RKO (cell line): Measurements from ENCODE around the gene NCBP3.
"Not testable (repeated sequence)": the region's sequence is repeated elsewhere in the genome, so short reads cannot be mapped to it uniquely, and the experiment has no call there.

Experiments
- DNase-seq: peaks from one replicate; pipeline ENCODE4 v3.0.0-alpha.2; 2016; ENCODE audit warnings: low spot score

Gene NCBP3

DNA sequence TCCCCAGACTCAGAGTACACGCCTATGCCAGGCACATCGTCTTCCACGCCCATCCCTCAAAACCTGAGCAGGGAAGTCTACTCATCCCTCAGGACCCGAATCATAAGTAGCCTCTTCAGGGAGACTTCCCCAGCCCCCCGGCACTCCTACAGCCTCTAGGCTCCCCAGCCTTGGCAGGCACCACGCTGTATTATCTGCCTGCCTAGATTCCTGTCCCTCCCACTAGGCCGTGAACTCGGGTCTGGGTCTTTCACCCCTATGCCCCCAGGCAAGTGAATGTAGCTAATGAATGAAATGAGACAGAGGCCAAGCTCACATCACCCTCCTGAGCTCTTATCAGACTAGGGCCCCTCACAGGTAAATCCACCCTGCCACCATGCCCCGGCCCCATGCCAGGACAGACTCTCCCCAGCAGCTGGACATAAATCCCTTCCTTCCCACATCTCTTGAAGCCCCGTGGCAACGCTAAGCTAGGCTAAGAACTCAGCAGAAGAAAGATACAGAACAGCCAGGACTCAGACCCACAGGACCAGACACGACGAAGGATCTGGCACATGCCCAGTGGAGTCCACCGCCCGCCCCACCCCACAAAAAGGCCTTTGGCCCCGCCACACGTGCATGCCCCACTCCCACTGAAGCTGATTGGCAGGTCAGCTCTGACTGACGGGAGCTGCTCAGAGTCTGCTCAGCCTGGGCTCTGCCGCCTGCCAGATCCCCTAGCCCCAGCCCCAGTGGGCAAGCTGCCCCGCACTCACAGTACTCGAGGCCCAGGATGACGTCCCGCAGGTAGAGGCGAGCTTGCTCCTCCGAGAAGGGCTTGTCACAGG lies 33.8 kb upstream of the NCBP3 start:
- DNase-seq = no peak

DNA sequence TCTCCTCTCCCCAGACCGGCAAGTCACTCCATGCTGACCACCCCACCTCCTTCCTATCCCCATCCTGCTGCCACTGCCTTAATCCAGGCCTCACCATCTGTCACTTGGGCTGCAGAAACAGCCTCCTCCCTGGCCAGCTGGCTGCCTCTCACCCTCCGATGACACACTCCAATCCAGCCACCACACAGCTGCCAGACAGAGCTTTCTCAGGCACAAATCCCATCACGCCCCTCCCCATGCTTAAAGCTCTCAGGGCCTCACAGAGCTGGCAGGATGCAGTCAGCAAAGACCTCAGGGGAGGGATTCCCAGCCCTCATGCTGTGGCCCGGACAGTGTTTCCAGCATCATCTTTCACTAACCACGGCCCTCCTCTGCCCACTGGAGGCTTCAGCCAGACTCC lies 33.1 kb upstream of the NCBP3 start:
- DNase-seq = no peak

DNA sequence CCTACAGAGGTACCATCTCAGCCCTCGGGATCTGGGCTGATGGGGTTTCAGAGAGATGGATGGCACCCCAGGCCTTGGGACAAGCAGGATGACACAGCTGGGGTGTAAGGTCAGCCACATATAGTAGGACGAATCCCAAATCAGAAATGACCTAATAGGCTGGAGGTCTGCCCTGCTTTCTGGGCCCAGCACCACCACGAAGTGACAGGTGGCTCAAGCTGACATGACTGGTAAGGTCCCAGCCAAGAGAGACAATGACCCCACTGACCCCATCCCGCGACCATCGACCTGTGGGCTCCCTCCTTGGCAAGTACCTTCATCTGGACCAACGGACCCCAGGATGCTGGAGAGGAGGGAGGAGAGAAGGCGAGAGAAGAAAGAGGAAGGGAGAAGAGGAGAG lies 31.2 kb upstream of the NCBP3 start:
- no peak for DNase-seq

DNA sequence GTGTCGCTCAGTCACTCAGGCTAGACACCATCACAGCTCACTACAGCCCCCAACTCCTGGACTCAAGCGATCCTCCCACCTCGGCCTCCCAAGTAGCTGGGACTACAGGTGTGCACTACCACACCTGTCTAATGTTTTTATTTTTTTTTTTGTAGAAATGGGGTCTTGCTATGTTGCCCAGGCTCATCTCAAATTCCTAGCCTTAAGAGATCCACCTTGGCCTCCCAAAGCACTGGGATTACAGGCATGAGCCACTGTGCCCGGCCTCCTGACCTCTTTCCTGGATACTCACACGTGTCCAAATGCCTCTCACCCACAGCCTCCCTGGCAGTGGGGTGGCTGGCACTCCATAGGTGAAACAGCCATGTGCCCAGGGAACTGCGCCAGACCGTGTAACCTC lies 29.3 kb upstream of the NCBP3 start:
- no peak for DNase-seq

DNA sequence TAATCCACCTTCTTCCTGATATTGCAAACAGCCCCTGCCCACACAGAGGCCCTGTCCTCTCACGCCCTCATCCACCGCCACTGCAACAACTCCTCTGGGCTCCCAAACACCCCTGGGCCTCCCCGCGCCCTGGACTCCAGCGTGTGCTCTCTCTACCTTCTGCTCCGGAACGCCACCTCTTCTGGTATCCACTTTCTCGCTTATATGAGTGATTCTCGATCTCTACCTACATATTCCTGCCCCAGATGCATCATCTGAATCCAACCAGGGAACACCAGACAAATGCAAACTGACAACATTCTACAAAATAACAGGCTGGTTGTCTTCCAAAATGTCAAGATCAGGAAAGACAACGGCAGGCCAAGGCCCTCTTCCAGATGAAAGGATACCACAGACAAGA lies 27.8 kb upstream of the NCBP3 start:
- no peak for DNase-seq

DNA sequence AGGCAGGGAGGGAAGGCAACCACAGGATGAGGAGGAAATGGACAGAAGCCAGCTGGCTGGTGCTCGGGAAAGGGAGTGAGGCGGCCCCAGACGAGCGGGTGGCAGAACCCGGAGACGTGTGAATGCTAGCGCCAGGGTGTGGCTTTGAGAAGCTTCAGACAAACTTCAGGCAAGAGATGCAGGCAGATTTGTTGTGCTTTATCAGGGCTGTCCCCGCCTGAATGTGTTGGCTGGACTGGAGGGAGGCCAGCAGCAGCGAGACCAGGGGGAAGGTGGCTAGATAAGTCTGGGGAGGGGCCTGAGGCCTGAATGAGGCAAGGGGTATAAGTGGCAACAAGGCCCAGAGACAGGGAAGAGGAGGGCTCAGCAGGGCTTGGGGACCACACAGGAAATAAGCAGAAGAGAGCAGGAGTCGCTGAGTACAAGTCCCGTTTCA lies 24.8 kb upstream of the NCBP3 start:
- no peak for DNase-seq

DNA sequence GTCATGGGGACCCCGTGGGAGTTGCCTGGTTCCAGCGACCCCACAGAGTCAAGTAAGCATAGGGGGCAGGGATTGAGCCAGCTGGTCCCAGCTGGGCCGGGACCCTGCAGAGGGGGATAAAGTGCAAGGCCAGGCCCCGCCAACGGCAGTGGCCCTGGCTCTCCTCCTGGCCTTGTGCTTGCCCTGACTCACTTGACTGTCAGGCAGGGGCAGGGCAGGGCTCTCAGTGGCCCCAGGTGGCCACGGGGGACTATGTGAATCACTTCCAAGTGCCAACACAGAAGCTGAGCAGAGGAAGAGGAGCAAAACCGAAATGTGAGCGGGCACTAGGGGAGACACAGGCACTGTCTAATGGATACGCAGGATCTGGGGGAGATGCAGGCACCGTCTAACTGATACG lies 21.6 kb upstream of the NCBP3 start:
- no peak for DNase-seq

DNA sequence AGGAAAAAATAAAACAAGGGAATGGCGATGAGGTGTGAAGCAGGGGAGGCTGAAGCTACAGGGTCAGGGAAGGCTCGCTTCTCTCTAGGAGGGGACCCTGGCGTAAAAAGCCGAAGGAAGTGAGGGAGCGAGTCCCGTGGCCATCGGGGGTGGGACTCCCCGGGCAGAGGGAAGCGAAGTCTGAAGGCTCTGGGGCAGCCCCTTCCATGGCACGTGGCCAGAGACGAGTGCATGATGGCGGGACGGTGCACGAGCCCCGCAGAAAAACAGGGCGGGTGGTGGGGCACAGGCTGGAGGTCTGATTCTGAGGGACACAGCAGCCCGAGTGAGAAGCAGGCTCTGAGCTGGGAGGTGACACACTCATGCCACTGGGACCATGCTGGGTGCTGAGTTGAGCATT lies 21.1 kb upstream of the NCBP3 start:
- no peak for DNase-seq

DNA sequence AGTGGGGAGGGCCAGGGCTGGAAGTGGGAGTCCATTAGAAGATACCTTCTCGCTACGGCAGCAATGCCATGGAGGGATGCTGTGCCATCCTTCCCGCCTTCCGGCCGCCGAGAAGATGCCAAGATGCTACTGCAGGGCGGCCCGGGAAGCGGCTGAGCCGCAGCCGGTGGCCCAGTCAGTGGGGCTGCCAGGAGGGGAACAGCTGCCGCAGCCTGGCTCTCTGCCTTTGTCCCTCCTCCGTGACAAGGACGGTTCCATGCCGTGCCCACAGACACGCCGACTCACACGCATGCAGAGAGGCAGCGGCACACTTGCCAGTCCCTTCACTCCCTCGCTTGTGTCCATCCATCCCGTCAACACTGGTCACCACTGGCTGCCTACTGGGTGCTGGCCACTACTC lies 20.2 kb upstream of the NCBP3 start:
- no peak for DNase-seq

DNA sequence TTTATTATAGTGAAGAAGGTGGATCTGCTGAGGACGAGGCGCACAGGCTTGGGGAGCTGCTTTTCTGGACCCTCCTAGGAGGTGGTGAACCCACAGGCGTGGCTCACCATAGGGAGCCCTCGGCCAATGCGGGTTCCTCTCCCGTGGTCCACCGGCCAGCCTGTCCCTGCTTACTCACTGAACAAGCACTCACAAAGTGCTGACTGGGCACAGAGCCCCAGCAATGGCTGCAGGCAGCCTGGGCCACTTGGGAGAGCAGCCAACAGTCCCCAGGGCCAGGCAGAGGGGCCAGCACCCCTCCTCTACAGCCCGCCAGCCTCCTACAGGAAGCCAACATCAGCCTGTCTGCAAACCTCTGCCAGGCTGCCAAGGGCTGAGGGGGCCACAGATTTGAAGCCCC lies 19.1 kb upstream of the NCBP3 start:
- no peak for DNase-seq

DNA sequence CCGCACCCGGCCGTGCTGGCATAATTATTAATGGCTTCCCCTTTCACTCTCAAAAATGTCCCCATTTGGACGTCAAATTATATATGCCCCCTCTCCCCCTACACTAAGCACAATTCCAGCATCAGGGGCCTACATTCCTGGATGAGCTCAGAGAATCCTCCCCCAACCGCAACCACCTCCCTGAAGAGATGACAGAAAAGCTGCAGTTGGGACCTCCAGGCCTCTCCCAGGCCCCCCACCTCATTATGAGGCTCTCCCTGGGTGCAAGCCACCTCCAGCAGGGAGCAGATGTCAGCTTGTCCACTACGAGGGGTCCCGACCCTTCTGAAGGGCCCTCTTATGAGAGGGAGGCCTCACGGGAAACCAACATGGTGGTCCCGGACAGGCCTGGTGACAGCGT lies 18.5 kb upstream of the NCBP3 start:
- DNase-seq = no peak

DNA sequence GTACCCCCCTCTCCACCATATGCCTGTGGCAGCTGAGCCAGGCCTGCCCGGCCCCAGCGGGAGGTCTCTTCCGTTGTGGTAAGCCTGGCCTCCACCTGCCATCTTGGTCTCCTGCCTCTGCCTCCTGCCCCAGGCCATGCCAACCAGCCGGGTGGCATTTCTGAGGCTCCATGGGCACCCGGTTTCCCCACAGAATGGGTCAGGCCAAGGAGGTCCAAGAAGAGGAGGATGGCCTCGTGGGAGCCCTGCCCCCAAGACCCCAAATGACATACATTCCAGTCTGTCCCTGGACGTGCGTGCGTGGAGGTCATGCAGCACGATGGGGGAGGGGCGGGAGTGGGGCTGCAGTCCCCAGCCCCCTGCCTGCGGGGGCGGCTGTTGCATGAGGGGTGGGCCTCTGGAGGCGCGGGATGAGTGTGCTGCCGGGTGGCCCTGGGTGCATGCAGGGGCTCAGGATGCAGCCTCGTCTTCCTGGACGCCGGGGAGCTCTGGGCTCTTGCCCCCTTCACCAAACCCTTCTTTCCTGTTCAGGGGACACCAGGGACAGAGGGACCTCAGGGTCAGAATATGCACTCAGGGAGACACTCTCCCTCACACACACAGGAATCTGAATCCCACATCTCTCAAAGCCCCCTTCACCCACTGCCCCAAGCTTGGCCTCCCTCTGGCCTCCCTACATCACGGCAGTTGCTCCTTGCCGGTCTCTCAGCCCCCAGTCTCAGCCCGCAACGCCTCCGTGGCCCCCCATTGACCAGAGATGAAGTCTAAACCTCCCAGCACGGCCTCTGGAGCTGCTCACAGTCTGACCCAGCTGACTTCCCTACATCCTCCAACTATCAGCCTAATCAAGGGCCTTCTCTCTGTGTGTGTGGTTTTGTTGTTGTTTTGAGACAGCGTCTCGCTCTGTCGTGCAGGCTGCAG lies 16.0 kb upstream of the NCBP3 start:
- DNase-seq = no peak

DNA sequence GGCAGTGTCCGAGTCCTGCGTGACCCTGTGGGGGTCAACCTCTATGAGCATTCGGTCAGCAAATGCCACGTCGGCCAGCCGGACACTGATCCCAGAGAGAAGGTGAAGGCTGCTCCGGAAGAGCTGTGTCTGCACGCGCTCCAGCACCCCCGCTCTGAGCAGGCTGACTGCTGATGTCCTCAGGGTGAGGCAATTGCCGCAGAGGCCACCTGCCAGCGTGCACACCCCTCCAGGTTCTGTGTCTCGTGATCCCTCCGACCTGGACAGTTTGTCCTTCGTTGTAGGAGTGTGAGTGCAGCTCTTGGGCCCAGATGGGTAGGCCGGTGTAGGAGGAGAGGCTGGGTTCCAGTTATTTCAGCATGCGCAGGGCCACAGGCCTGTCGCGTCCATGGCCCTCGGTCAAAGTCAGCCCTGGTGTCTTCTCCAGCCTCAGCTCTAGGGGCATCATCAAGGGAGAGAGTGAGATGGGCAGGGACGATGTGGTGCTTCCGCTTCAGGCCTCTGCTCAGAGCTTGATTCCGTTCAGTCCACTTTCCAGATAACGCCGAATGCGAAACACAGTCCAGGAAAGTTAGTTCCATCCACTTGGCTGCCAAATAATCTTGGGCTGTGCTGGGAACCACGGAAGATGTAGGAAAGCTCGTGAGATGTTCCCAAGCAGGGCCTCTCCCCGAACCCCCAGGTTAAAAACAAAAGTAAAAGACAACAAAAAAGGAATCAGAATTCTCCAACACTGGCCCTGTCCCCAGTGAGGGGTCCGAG lies 15.1 kb upstream of the NCBP3 start:
- DNase-seq = no peak

DNA sequence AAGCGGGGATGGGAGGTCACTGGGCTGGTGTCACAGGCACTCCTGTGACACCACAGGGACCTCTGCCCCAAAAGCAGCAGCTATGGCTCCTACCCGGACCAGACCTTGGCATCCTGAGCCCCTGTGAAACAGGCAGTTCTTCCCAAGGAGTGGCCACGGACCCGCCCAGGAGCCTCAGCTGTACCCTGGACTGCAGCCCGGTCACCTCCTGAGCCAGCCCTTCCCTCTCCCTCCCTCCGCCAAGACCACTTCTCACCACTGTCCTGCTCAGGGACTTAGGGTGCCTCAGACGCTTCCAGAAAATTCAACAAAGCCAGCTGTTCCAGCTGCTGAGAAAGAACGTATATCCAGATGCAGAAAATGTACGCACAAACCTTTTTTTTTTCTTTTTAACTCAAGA lies 13.9 kb upstream of the NCBP3 start:
- DNase-seq = no peak

DNA sequence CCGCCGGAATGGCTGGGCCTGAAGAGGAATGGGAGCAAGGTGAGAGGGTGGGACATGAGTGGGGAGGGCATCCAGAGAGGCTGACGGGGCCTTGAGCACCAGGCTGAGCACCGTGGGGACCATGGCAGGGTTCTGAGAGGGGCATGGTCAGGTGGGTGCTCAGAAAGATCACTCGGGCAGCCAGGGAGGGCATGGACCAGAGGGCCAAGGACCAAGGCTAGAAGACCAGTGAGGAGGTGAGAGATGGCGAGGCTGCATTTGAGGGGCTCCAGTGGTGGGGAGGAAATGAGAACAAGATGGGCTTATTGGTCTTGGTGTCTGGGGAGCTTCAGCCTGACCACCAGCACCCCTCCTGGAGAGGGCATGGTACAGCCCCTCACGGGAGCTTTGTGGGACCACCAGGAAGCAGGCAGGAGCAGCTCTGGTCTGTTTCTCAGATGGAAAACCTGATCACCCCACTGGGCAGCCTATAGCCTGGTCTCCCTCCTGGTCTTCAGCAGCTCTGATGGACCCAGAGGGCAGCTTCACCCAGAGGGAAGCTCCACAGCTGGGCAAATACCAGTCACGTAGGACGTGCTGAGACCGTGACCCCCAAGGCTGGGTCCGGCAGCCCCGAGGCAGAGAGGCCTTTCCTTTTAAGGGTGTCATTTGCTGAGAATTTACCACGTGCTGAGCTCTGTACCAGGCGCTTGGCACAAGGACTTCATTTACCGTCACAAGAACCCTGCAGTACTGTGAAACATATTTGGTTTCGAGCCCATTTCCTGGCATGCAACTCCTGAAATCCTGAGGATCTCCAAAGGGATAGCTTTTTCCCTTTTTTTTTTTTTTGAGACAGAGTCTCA lies 11.4 kb upstream of the NCBP3 start:
- DNase-seq = no peak

DNA sequence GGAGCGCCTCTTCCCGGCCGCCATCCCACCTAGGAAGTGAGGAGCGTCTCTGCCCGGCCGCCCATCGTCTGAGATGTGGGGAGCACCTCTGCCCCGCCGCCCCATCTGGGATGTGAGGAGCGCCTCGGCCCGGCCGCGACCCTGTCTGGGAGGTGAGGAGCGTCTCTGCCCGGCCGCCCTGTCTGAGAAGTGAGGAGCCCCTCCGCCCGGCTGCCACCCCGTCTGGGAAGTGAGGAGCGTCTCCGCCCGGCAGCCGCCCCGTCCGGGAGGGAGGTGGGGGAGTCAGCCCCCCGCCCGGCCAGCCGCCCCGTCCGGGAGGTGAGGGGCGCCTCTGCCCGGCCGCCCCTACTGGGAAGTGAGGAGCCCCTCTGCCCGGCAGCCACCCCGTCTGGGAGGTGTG lies 8.2 kb upstream of the NCBP3 start:
- not testable (repeated sequence) for DNase-seq

DNA sequence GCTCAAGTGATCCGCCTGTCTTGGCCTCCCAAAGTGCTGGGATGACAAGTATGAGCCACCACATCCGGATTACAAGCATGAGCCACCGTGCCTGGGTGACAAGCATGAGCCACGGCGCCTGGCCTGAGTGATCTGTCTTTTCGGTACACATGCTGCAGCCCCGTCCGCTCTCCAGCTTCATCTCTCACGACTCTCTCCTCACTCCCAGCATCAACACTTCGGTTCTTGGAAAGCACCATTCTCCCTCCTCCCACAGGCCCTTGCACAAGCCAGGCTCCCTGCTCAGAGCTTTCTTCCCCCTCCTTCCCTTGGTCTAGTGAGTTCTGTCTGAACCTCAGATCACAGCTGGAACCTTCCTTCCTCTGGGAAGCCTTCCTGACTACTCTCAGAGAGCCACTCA lies 6.5 kb upstream of the NCBP3 start:
- no peak for DNase-seq

DNA sequence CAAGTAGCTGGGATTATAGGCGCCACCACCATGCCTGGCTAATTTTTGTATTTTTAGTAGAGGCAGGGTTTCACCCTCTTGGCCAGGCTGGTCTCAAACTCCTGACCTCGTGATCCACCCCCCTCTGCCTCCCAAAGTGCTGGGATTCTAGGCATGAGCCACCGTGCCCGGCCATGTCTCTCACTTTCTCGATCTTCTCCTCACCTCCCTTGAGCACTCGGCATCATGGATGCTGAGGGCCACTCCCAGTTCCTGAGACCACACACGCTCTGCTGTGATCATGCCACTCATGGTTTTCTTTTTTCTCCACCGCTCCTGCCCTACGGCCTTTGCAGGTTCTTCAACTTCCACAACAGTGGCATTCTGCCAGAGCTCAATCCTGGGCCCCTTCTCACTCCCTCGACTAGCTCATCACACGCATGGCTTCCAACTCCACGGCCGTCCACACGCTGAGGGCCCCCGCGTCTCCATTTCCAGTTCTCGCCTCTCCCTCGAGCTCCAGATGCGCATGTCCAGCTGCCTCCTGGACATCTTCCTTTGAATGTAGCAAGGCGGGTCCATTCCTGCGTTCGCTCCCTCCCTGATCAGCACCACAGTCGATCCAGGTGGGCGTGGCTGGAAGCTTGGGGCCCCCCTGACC lies 5.5 kb upstream of the NCBP3 start:
- no peak for DNase-seq

DNA sequence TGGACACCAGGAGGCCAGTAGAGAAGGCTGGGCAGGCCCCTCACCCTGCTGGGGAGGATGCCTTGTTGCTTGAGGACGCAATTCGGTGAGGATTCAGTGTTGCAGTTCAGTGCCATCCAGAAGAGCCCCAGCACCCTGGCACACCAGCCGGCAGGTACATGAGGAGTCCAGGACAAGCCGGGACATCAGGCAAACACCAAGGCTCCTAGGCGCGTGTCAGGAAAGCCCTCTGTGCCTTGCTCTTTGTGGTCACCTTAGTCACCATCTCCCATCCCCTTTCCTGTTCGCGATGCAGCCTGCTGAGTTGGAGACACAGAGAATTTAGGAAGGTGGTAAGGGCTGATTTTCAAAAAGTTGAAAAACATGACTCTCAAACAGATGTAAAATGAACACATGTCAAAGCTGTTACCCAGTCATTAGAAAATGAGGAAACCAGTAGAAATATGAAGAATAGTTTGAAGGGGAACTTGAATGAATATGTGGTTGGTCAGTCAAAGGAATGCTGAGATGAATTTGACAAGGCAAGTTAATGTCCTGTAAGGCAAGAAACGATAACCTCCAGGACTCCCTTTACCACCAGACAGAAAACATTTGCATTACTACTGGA lies 2.3 kb upstream of the NCBP3 start:
- no peak for DNase-seq

DNA sequence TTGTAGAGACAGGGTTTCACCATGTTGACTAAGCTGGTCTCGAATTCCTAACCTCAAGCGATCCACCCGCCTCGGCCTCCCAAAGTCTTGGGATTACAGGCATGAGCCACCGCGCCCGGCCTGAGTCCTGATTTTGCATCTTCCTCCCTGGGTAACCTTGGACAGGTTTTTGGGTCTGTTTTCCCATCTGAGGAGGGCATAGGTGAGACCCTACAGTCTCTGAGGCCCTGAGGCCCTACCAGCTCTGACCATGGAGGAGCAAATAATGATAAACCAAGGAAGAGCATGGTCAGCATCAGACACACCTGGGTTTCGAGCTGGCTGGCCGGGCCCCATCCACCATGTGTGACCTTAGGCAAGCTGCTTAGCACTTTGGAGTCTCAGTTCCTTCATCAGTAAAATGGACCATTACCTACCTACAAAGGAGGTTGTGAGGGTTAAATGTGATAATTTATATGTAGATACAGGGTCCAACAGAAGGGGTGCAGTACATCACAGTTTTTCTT lies 1.2 kb upstream of the NCBP3 start:
- no peak for DNase-seq
